Activated CD8-positive, alpha-beta T cell treated with anti-CD3 and anti-CD28 coated beads, Interleukin-2, amount 10 ng/mL, durations not matched to agents 7 days and 5 days (primary cell): Measurements from ENCODE around the gene ARID1B. TPM values are rescaled to one million over a fixed set of nuclear protein-coding genes. Genes with fewer than 3 reads are reported as not detected.

Source experiments
- ATAC-seq: fragments of 150-1000 bp; cut with Tn5 transposase; one replicate; pipeline ENCODE4 v1.10.0; 2021; ENCODE audit warnings: moderate library complexity
- CTCF ChIA-PET: fragments of 350-600 bp; sonication (Branson Sonifier 250); formaldehyde crosslinking; loops from one replicate; lab custom pipeline; 2021; ENCODE audit warnings: antibody characterized with exemption; lab: Charles Lee
- POLR2A ChIA-PET: fragments of 350-600 bp; sonication (Branson Sonifier 250); formaldehyde crosslinking; loops from one replicate; lab custom pipeline; 2021; ENCODE audit warnings: antibody characterized with exemption; lab: Charles Lee
- DNase-seq: peaks from one replicate; pipeline ENCODE4 v3.0.0-alpha.2; 2020
- H3K27ac Mint-ChIP-seq: one replicate; pipeline ENCODE4 v1.8.0; 2021; ENCODE audit warnings: mild to moderate bottlenecking, mixed read lengths
- H3K27me3 Mint-ChIP-seq: one replicate; pipeline ENCODE4 v1.8.0; 2021; ENCODE audit warnings: low read depth, mixed read lengths
- H3K36me3 Mint-ChIP-seq: one replicate; pipeline ENCODE4 v1.8.0; 2021; ENCODE audit warnings: low read depth, mixed read lengths
- H3K4me1 Mint-ChIP-seq: one replicate; pipeline ENCODE4 v1.8.0; 2021; ENCODE audit warnings: low read depth, mixed read lengths
- H3K4me3 Mint-ChIP-seq: one replicate; pipeline ENCODE4 v1.8.0; 2021; ENCODE audit warnings: mild to moderate bottlenecking, mixed read lengths
- H3K9me3 Mint-ChIP-seq: one replicate; pipeline ENCODE4 v1.8.0; 2022; ENCODE audit warnings: mixed read lengths; ENCODE audit not compliant: insufficient read depth
- total RNA-seq, 2 experiments: library from RNA; stranded (reverse); gene quantifications; one replicate each; pipeline ENCODE4 v1.2.3, GENCODE V29; 2021

ARID1B gene
- total RNA-seq, 2 experiments from 2014 or later: 60.9 to 62.4 TPM

- DNase-seq (no peak), ATAC-seq (no peak)
- Mint-ChIP-seq H3K36me3 (no peaks in the 10 kb centered on the region), H3K4me3 (no peak overlapping the region), H3K9me3 (no peaks in the 10 kb centered on the region), H3K27ac (no peak overlapping the region), H3K27me3 (no peaks in the 10 kb centered on the region), H3K4me1 (peaks cover 21% of the 10 kb centered on the region)
- ChIA-PET CTCF (no interaction called here), POLR2A (no interaction called here)
Measured at GRCh38 chr6:156889469-156889868, 112.3 kb downstream of the ARID1B start.

DNA sequence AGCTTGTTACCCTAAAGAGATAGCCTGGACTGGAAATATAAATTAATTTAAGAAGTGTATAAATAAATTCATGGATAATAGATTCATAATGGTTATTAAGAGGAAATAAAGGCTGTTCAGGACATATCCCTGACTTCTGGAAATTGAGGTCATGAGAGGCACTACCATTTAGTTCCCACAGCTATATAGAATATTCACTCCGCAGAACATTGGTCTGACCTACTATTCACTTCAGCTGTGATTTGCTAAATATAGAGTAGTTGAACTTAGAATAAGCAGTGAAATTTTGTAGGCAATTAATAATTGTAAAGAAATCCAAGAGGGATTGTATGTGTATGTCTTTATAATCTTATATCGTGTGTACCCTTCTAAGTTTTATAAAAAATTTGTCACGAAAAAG, 112.8 kb downstream of the ARID1B start:
- no peaks in the 10 kb centered on the region for H3K9me3 Mint-ChIP-seq
- DNase-seq (no peak), ATAC-seq (no peak)
- H3K27ac Mint-ChIP-seq: no peak overlapping the region
- no peak overlapping the region for H3K4me3 Mint-ChIP-seq
- H3K27me3 Mint-ChIP-seq: no peaks in the 10 kb centered on the region
- CTCF ChIA-PET: no interaction called here
- POLR2A ChIA-PET: no interaction called here
- peaks cover 21% of the 10 kb centered on the region for H3K4me1 Mint-ChIP-seq
- H3K36me3 Mint-ChIP-seq: no peaks in the 10 kb centered on the region

GRCh38 chr6:156890627-156891314, 113.6 kb downstream of the ARID1B start:
- Mint-ChIP-seq H3K27me3 (no peaks in the 10 kb centered on the region), H3K4me1 (peaks cover 21% of the 10 kb centered on the region), H3K9me3 (no peaks in the 10 kb centered on the region), H3K36me3 (no peaks in the 10 kb centered on the region), H3K27ac (no peak overlapping the region), H3K4me3 (no peak overlapping the region)
- ATAC-seq: no peak
- ChIA-PET POLR2A (no interaction called here), CTCF (no interaction called here)
- DNase-seq: no peak

DNA sequence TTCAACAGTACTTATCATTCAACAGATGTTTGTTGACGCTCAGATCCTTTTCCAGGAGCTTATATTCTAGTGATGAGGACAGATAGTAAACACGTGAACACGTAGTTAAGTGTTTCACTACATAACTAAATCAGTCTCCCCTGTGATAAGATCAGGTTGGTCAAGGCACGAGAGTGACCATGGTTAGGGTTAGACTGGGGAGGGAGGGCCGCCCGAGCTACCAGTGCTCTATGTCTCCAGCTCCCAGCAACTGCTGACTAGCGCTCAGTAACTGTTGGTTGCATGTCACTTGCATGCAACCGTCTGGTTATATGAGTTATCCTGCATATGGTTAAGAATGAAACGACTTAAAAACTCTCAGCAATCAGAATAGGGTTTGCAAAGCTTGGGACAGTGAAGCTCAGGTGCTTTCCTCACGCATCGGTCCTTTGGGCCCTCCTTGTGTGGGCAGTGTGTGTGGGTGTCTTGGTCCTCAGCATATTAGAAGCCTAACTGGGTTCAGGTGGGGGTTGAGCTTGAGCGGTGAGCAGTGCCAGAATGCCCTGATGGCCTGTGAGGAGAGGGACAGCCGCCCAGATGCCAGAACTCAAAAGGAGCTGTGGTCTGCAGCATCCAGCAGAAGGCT, 120.8 kb downstream of the ARID1B start:
- Mint-ChIP-seq H3K27me3 (no peaks in the 10 kb centered on the region), H3K4me3 (no peak overlapping the region), H3K27ac (no peak overlapping the region), H3K4me1 (peaks cover 4% of the 10 kb centered on the region), H3K36me3 (peaks cover 5% of the 10 kb centered on the region), H3K9me3 (no peaks in the 10 kb centered on the region)
- CTCF ChIA-PET: no interaction called here
- no peak for ATAC-seq
- no peak for DNase-seq
- POLR2A ChIA-PET: no interaction called here

DNA sequence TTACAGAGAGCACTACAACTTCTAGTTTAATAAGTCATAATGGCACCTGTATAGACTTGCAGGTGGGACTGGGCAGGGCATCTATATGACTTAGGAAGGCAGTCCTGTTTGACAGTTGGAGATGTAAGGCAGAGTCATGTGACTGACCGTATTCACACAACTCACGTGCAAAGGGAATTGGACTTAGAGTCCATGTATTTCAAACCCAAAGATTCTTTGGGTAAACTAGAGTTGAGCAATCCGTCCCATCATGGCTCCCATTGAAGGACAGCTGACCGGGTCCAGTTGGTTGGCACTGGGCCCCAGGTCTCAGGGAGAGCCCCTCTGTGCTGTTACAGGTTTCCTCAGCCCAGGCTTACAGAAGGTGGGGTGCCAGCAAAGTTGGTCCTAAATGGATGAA, 121.9 kb downstream of the ARID1B start:
- no peak for DNase-seq
- CTCF ChIA-PET: no interaction called here
- no peak overlapping the region for H3K27ac Mint-ChIP-seq
- H3K36me3 Mint-ChIP-seq: peaks cover 5% of the 10 kb centered on the region
- H3K4me1 Mint-ChIP-seq: peaks cover 4% of the 10 kb centered on the region
- no peak overlapping the region for H3K4me3 Mint-ChIP-seq
- POLR2A ChIA-PET: no interaction called here
- no peaks in the 10 kb centered on the region for H3K27me3 Mint-ChIP-seq
- ATAC-seq: no peak
- H3K9me3 Mint-ChIP-seq: no peaks in the 10 kb centered on the region

DNA sequence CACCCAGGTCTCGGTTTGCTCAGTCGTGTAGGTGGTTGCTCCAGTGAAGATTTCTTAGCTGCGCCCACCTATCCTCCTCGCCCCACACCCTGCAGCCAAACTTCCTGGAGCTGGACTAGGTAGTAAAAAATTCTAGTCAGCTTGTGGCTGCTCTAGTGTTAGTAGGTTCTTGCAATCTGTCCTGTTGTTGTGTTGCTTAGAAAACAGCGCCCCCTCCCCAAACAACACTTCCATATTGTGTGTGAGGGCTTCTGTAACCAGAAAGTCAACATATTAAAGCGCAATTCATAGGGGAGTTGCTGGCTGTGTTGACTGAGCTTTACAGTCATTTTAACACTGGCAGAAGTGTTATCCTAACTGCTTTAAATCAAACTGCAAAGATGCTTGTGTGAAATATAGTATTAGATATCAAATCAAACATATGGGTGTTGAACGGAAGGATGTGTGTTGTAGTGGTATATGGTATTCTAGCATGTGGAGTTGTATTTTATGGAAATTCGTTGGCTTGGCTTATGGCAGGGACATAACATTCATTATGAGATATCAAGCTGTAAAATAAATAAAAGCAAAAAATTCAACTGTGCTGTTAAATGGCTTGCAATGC, 122.5 kb downstream of the ARID1B start:
- DNase-seq: no peak
- ChIA-PET POLR2A (no interaction called here), CTCF (no interaction called here)
- Mint-ChIP-seq H3K27ac (no peak overlapping the region), H3K9me3 (no peaks in the 10 kb centered on the region), H3K4me3 (no peak overlapping the region), H3K36me3 (peaks cover 5% of the 10 kb centered on the region), H3K27me3 (no peaks in the 10 kb centered on the region), H3K4me1 (peaks cover 4% of the 10 kb centered on the region)
- no peak for ATAC-seq

- POLR2A ChIA-PET: no interaction called here
- Mint-ChIP-seq H3K36me3 (peaks cover 5% of the 10 kb centered on the region), H3K27me3 (no peaks in the 10 kb centered on the region), H3K4me3 (no peak overlapping the region), H3K9me3 (no peaks in the 10 kb centered on the region), H3K4me1 (peaks cover 4% of the 10 kb centered on the region), H3K27ac (no peak overlapping the region)
- ATAC-seq (no peak), DNase-seq (no peak)
- CTCF ChIA-PET: no interaction called here
Measured at GRCh38 chr6:156900292-156900691, 123.1 kb downstream of the ARID1B start.

DNA sequence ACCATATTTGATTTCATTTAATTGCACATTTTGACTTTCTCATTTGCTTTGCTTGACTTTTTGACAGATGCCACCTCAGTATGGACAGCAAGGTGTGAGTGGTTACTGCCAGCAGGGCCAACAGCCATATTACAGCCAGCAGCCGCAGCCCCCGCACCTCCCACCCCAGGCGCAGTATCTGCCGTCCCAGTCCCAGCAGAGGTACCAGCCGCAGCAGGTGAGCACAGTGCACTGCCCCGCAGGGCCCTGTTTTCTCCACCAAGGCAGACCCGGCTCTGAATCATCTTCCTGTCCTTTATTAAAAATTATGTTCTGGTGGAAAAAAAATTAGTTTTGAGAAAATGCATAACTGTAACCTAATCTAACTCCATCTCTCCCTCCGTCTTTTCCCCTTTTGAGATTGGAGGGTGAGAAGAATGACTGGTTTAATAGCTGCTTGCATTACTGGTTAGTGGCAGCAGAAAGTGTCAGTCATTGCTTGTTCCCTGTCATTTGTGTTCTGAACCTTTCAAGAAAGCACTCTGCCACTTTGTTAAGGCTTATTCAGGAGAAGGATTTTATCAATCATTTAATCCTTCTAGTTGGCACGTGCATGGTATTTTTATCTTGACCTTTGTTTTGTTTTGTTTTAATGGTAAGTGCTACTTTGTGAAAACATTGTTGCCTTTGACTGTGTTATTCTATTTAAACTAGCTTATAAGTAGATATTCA, 124.3 kb downstream of the ARID1B start:
- no peak overlapping the region for H3K4me3 Mint-ChIP-seq
- POLR2A ChIA-PET: no interaction called here
- CTCF ChIA-PET: no interaction called here
- no peak overlapping the region for H3K27ac Mint-ChIP-seq
- ATAC-seq (no peak), DNase-seq (no peak)
- peaks cover 6% of the 10 kb centered on the region for H3K4me1 Mint-ChIP-seq
- H3K36me3 Mint-ChIP-seq: peaks cover 8% of the 10 kb centered on the region
- no peaks in the 10 kb centered on the region for H3K9me3 Mint-ChIP-seq
- no peaks in the 10 kb centered on the region for H3K27me3 Mint-ChIP-seq

- Mint-ChIP-seq H3K9me3 (no peaks in the 10 kb centered on the region), H3K36me3 (peaks cover 9% of the 10 kb centered on the region), H3K27me3 (no peaks in the 10 kb centered on the region), H3K27ac (no peak overlapping the region), H3K4me1 (peaks cover 6% of the 10 kb centered on the region), H3K4me3 (no peak overlapping the region)
- no peak for ATAC-seq
- ChIA-PET POLR2A (no interaction called here), CTCF (no interaction called here)
- no peak for DNase-seq
Measured at GRCh38 chr6:156902782-156903181, 125.6 kb downstream of the ARID1B start.

GRCh38 chr6:156904176-156904967, 127.2 kb downstream of the ARID1B start:
- POLR2A ChIA-PET: no interaction called here
- ATAC-seq (no peak), DNase-seq (no peak)
- Mint-ChIP-seq H3K36me3 (peaks cover 11% of the 10 kb centered on the region), H3K9me3 (no peaks in the 10 kb centered on the region), H3K27me3 (no peaks in the 10 kb centered on the region), H3K4me3 (no peak overlapping the region), H3K27ac (no peak overlapping the region), H3K4me1 (peaks cover 8% of the 10 kb centered on the region)
- CTCF ChIA-PET: no interaction called here

- H3K4me3 Mint-ChIP-seq: no peak overlapping the region
- DNase-seq (no peak), ATAC-seq (no peak)
- H3K27me3 Mint-ChIP-seq: no peaks in the 10 kb centered on the region
- H3K36me3 Mint-ChIP-seq: peaks cover 11% of the 10 kb centered on the region
- POLR2A ChIA-PET: no interaction called here
- no peaks in the 10 kb centered on the region for H3K9me3 Mint-ChIP-seq
- CTCF ChIA-PET: interaction anchor here (0.6 kb wide), 1 partner anchor 32 kb away, joined by 3 read pairs; no protein-coding TSS in a partner anchor
- no peak overlapping the region for H3K27ac Mint-ChIP-seq
- H3K4me1 Mint-ChIP-seq: peaks cover 17% of the 10 kb centered on the region
Measured at GRCh38 chr6:156905801-156906200, 128.6 kb downstream of the ARID1B start.
